Stimulated activated CD4-positive, alpha-beta T cell treated with anti-CD3 and anti-CD28 coated beads, Interleukin-12 subunit alpha, Interleukin-12 subunit beta, amount 100 ng/mL, for 48 hours (primary cell): ENCODE results near the gene ERCC1.

Source experiments
- DNase-seq, 3 donors: peaks; one replicate each; pipeline ENCODE4 v3.0.0-alpha.2; 2020; ENCODE audit warnings: low read depth in 2 of 3, low spot score in 1 of 3

Gene ERCC1

DNA sequence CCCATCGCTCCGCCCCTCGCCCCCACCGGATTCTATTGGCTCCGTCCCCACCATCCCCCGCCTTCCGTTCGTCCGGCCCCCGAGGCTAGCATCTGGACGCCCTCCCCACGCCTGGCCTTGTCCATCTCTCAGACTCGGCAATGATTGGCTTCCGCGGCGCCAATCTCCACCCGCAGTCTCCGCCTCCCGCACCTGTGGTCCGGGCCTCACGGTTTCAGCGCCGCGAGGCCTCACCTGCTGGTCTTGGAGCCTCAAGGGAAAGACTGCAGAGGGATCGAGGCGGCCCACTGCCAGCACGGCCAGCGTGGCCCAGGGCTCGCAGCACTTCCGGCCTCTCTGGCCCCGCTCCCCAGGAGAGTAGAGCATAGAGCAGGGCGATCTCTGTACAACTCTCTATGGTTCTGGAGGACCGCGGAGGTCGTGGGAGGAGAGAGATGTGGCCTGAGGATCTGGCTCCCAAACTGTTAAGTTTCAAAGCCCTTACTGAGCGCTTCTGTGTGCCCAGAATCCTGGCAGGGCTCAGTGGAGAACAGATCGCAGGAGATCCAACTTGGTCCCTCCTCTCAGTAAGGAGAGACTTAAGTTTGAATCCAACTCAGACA is at the start of gene ERCC1:
TSS of gene ERCC1 (minus strand) at position 329 of the 602 bp plus-strand sequence. CDS start 543 bp downstream, outside the sequence.
- DNase-seq = peak; percentile 79 to 85 (median 84)

DNA sequence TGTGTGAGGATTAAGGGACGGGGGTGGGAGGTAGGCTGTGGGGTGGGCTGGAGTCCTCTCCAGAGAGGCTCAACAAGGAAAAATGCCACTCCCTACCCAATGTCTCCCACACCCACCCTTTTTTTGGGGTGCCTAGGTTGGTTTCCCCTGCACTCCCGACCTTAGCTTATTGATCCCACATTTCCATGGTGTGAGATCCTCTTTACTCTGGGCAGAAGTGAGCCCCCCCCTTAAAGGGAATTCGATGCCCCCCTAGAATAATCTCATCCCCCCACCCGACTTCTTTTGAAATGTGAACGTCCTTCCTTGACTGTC is 49.6 kb upstream of the ERCC1 start:
- no peak for DNase-seq

DNA sequence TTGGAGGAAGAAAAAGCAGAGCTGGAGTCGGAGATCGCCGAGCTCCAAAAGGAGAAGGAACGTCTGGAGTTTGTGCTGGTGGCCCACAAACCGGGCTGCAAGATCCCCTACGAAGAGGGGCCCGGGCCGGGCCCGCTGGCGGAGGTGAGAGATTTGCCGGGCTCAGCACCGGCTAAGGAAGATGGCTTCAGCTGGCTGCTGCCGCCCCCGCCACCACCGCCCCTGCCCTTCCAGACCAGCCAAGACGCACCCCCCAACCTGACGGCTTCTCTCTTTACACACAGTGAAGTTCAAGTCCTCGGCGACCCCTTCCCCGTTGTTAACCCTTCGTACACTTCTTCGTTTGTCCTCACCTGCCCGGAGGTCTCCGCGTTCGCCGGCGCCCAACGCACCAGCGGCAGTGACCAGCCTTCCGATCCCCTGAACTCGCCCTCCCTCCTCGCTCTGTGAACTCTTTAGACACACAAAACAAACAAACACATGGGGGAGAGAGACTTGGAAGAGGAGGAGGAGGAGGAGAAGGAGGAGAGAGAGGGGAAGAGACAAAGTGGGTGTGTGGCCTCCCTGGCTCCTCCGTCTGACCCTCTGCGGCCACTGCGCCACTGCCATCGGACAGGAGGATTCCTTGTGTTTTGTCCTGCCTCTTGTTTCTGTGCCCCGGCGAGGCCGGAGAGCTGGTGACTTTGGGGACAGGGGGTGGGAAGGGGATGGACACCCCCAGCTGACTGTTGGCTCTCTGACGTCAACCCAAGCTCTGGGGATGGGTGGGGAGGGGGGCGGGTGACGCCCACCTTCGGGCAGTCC is 49.0 kb upstream of the ERCC1 start:
- DNase-seq = no peak

DNA sequence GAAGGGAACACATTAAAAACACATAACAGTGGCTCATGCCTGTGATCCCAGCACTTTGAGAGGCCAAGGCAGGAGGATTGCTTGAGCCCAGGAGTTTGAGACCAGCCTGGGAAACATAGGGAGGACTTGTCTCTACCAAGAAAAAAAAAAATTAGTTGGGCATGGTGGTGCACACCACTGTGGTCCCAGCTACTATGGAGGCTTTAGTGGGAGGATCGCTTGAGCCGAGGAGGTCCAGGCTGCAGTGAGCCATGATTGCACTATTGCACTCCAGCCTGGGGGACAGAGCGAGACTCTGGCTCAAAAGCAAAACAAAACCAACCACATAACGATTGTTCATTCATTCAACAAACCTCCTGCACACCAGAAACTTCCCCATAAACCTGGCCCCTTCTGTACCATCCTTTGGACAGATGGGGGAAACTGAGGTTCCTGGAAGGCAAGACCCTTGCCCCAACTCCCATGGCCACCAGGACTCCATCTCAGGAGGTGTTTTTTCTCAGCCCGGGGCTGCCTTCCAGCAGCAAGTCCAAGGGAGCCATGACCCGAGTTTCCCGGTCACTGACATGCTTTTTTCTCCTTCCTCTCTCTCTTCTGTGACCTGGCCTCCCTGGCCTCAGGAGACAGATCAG is 48.3 kb upstream of the ERCC1 start:
- DNase-seq = no peak

DNA sequence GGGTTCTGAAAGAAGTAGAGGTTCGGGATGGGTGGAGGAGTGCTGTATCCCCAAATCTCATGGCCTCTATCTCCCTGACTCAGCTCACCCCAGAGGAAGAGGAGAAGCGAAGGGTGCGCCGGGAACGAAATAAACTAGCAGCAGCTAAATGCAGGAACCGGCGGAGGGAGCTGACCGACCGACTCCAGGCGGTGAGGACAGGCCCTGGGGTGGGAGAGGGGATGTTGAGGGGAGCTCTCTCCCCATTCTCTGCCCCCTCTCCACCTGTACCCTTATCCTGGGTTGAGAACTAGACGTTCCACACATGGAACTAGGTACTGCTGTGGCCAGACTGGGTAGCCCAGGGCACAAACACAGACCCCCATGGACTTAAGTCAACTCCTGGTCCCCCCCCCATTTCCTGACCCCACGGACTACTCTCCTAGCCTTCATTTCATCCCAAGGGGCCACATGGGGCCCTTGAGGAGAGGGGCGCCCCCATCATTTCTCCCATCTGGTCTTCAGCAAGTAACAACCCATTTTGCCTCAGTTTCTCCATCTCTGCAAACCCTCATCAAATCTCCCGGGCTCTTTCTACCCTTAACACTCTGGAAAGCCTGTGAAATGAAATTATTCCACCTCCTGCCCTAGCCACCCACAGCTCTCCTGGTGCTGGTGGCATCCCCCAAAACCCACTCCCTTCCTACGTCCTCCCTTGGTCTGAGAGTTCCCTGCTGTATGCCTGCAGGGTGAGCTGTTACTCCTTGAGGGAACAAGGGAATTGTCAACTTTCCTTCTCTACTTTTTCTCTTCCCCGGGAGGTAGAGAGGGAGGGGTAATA is 47.6 kb upstream of the ERCC1 start:
- DNase-seq = no peak

DNA sequence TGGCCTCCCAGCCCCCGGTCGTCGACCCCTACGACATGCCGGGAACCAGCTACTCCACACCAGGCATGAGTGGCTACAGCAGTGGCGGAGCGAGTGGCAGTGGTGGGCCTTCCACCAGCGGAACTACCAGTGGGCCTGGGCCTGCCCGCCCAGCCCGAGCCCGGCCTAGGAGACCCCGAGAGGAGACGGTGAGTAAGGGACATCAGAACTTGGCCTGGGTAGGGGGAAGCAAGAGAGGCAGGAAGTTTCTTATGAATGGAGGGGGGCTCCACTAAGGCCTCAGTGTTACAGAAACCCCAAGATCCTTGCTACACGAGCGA is 47.0 kb upstream of the ERCC1 start:
- no peak for DNase-seq

DNA sequence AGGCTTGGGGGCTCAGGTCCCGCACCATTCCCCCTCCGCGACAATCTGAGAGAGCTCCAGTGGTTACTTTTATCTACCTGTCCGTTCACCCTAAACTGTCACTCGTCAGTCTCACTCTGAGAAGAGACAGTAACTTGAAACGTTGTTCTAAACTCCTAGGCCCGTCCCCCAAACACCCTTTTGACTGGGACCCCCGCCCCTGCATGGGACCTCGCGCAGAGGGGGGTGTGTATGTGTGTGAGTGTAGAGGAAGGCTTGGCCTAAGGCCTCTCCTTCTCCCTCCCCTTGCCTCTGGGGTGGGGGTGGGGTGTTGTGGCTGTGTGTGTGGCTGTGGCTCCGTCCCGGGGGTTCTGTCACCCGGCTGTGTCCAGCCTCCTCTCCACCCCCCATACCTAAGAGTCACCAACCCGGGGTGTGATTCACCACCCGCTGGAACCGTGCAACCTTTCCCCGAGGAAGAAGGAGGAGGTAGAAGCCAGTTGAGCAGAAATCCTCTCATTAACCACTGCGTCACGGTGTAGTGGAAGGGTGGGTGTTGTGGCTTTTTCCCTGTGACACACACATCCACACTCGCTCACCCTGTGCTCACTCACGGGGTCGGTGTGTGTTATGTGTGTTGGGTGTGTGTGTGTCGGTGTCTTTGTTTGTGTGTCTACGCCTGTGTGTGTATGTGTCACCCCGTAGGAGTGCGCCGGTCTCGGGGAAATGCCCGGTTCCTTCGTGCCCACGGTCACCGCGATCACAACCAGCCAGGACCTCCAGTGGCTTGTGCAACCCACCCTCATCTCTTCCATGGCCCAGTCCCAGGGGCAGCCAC is 46.4 kb upstream of the ERCC1 start:
- DNase-seq = no peak

DNA sequence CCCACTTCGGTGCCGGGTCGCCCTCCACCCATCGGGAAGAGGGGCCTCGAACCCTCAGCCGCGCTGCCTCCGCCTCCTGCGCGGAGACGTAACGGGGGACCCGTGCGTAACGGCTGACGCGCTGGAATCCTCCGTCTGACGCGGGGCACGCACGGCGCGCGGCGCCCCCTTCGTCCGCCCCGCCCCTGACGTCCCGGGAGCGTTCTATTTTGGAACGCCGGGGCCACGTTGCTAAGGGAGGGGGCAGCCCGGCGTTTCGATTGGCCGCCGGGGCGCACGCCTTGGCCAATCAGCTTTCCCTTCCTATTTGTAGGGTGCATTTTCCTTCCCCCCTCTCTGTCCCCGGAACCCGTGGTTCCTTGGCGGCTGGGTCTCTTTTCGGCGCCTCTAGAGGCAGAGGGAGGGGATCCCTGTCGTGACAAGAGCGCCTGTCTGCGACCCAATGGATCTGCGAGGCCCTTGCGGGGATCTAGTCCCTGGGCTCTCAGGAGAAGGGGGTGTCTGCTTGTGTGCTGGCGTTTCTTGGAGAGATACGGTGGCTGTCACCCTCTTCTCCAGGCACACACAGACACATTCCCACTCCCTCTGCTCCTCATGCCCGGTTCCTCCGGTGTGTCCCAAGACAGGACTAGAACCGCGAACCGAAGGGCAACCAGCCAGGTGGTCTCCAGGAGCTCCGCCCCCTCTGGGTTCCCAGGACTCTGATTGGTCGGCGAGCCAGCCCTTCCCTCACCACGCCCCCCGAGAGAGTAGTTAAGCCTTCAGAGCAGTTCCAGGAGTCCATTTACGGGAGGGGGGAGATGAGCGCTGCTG is 45.6 kb upstream of the ERCC1 start:
- DNase-seq = peak; percentile 90 to 93 (median 91)

DNA sequence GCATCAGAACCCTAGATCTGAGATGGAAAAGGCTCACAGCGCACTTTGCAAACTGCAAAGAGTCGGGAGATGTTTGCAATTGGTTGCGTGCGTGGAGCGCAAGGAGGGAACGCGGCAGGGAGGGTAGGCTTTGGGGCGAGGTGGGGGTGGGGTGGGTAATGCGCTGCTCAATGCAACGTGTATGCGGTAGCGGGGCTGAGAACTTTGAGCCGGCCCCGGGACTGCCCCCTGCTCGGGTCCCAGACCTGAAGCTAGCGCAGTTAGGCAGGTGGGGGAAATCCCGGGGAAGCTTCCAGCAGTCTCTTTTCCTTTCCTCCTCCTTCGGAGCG is 45.0 kb upstream of the ERCC1 start:
- no peak for DNase-seq

DNA sequence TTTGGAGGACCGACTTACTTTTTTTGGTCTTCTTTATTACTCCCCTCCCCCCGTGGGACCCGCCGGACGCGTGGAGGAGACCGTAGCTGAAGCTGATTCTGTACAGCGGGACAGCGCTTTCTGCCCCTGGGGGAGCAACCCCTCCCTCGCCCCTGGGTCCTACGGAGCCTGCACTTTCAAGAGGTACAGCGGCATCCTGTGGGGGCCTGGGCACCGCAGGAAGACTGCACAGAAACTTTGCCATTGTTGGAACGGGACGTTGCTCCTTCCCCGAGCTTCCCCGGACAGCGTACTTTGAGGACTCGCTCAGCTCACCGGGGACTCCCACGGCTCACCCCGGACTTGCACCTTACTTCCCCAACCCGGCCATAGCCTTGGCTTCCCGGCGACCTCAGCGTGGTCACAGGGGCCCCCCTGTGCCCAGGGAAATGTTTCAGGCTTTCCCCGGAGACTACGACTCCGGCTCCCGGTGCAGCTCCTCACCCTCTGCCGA is 44.5 kb upstream of the ERCC1 start:
- no peak for DNase-seq

DNA sequence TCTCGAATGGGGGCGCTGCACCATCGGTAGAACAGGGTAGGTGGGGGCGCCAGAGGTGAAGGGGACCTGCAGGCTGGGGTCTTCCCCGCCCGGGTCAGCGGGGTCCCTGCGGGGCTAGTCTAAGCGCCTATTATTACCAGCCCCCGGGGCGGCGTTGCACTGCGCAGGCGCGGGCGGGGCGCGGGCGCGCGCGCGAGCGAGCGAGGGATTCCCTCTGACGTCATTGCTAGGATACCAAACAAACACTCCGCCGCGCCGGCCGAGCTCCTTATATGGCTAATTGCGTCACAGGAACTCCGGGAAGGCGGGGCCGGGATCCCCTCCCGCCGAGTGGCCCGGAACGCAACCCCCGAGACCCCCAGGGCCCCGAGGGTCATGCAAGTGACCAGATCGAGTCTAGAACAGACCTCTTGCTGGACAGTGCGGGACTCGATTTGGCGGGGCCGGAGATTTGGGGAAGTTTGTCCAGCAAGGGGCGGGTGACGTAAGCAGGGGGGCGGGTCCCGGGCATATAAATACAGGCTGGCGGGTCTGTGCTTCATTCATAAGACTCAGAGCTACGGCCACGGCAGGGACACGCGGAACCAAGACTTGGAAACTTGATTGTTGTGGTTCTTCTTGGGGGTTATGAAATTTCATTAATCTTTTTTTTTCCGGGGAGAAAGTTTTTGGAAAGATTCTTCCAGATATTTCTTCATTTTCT is 43.9 kb upstream of the ERCC1 start, which contains the start of gene FOSB:
TSS of gene FOSB (plus strand) at position 541 of the 703 bp plus-strand sequence. CDS start 591 bp downstream, outside the sequence.
- peak; percentile 89 for DNase-seq

DNA sequence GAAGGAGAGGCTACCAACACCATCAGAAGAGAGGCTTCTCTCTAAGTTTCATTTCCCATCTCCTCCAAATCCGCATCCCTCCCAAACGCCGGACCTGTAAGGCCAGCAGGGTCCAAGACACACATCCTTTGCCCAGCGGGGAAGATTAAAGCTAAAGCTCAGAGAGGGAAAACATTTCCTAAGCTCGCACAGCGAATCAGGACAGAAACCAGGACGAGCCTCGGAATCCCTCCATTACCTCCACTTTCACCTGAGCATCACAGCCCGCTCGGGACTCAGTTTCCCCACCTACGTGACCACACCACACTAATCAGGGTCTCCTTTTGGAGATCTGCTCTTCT is 43.4 kb upstream of the ERCC1 start:
- no peak for DNase-seq

DNA sequence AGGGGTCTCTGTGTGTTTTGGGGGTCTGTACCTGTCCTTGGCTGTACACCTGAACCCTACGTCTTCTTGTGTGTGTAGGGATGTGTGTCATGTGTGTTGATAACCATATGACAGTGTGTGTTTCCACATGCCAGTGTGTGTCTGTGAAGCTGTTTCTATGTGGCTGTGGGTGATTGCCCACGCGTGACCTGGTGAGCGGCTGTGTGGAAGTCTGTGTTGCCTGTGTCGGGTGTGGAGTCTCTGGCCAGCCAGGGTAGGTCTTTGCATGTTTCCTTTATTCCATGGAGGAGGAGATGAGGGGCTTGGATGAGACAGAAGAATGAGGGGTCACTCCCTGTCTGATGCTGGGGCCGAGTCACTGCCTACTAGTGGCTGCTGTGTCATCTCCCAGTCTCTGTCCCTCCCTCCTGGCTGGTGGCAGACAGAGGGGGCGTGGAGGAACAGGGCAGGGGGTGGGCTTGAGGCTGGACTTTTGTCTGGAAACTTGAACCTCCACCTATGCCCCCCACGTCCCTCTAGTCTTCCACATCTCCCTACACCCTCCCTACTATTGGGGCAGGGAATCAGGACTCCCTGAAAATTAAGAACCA is 41.2 kb upstream of the ERCC1 start:
- DNase-seq = no peak

DNA sequence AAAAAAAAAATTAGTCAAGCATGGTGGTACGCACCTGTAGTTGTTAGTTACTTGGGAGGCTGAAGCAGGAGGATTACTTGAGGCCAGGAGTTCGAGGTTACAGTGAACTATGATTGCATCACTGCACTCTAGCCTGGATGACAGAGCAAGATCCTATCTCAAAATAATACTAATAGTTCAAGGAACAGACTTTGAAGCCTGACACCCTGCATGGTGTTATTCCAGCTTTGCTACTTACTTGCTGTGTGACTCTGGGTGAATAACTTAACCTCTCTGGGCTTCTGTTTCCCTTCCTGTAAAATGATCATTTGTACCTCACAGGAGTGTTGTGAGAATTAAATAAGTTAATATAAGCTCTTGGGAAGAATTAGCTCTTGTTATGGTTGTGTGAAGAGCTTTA is 40.6 kb upstream of the ERCC1 start:
- DNase-seq = no peak

DNA sequence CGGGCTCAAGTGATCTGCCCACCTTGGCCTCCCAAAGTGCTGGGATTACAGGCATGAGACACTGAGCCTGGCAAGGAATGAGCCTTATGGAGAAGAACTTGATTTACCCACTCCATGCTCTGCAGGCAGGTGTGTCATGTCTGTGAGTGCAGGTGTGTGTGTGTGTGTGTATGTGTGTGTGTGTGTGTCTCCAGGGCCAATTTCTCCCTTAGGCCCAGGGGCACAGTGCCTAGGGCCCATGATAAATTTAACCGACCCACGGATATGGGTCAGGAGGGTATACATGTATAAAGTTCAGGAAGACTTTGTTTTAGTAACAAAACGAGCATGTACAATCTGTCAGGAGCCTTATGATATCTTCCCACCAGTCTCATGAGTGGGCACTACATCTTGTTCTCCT is 39.5 kb upstream of the ERCC1 start:
- DNase-seq = no peak

DNA sequence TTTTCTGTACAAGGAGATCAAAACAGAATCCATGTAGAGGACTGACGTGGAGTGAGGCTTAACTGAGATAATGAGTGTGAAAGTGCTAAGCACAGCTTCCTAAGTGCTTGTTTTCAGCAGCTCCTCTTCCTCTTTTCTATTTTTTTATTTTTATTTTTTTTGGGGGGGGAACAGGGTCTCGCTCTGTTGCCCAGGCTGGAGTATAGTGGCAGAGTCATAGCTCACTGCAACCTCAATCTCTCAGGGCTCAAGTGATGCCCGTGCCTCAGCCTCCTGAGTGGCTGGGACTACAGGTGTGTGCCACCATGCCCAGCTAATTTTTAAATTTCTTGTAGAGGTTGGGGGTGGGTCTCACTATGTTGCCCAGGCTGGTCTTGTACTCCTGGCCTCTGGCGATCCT is 38.5 kb upstream of the ERCC1 start:
- no peak for DNase-seq

DNA sequence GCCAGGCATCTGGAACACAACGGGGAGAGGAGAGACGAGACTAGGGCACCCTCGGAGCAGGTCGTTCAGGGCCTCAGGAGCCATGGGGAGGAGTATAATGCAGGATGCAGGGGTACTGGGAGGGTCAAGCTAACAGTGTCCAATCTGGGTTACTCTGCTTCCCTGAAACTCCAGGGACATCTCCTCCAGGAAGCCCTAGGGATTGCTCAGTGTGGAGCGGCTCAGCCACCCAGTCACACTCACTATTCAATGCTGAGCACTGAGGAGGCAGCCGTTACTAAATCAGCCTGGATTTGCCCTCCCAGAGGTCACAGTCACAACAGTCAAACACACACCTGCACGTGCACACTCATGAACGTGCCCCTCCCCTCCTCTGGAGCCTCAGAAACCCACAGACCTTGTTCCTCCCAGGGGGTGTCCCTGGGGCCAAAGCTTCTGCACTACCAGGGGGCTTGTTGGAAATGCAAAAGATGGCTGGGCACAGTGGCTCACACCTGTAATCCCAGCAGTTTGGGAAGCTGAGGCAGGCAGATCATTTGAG is 37.2 kb upstream of the ERCC1 start:
- DNase-seq = no peak

DNA sequence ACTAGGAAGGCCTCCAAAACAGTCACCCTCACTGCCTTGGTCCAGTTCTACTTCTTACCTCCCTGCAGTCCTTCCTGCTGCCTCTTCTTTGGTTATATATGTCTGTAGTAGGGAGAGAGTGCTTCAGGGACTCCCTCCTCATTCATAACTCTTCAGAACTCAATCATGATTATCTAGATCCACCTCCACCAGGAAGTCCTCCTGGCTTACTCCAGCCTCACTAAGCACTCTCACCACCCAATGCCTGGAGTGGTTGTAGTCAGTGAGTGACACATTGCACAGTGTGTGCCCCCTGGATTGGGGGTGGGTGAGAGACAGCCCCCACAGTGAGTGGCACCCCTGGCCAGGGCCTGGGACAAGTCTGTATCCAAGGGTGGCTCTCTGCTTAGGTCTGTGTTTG is 34.1 kb upstream of the ERCC1 start:
- DNase-seq = no peak

DNA sequence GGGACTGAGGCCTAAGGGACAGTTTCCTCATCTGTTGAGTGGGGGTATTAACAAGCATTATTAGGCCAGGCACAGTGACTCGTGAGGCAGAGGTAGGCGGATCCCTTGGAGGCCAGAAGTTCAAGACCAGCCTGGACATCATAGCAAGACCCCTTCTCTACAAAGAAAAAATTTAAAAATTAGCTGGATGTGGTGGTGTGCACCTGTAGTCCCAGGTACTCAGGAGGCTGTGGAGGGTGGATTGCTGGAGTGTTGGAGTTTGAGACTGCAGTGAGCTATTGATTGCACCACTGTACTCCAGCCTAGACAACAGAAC is 32.7 kb upstream of the ERCC1 start:
- no peak for DNase-seq
